Common myeloid progenitor, CD34-positive (primary cell): ENCODE results near the gene IFNGR2.

Experiments used
- CTCF ChIA-PET: fragments of 350-600 bp; sonication (Branson Sonifier 250); formaldehyde crosslinking; loops from one replicate; lab custom pipeline; 2021; ENCODE audit warnings: antibody characterized with exemption; lab: Charles Lee
- POLR2A ChIA-PET: fragments of 350-600 bp; sonication (Branson Sonifier 250); formaldehyde crosslinking; loops from one replicate; lab custom pipeline; 2021; ENCODE audit warnings: antibody characterized with exemption; lab: Charles Lee
- DNase-seq, 3 donors: peaks; one replicate each; pipeline versions ENCODE4 v3.0.0 to v3.0.0-alpha.2; 2013
- H3K27ac ChIP-seq, 2 experiments: 1 replicate in 1 of 2; 2 replicates in 1 of 2; pipeline ENCODE4 v1.7.0; 2013; ENCODE audit warnings: inconsistent platforms in 2 of 2, low read length in 2 of 2, mild to moderate bottlenecking in 2 of 2, low read depth in 1 of 2, moderate library complexity in 1 of 2; ENCODE audit not compliant: severe bottlenecking in 2 of 2, insufficient read depth in 1 of 2, poor library complexity in 1 of 2
- H3K27me3 ChIP-seq, 5 experiments: replicated peaks in 2 of 5; 1 replicate in 3 of 5; 2 replicates in 2 of 5; pipeline versions ENCODE4 v1.6.1 to v1.7.0; 2013; ENCODE audit warnings: low read length in 4 of 5, mild to moderate bottlenecking in 2 of 5, moderate library complexity in 2 of 5, inconsistent platforms in 1 of 5; ENCODE audit not compliant: insufficient read depth in 5 of 5, control insufficient read depth in 4 of 5
- H3K36me3 ChIP-seq, 4 experiments: 1 replicate in 2 of 4; 2 replicates in 2 of 4; pipeline versions ENCODE4 v1.6.1 to v1.7.0; 2013; ENCODE audit warnings: low read length in 3 of 4, control low read depth in 1 of 4, mild to moderate bottlenecking in 1 of 4; ENCODE audit not compliant: control insufficient read depth in 4 of 4, insufficient read depth in 4 of 4
- H3K4me1 ChIP-seq, 4 experiments: 1 replicate in 3 of 4; 2 replicates in 1 of 4; pipeline versions ENCODE4 v1.6.1 to v1.7.1; 2013; ENCODE audit warnings: low read length in 3 of 4, mild to moderate bottlenecking in 3 of 4, control low read depth in 1 of 4, inconsistent platforms in 1 of 4, moderate library complexity in 1 of 4; ENCODE audit not compliant: control insufficient read depth in 4 of 4, insufficient read depth in 4 of 4; ENCODE audit errors: control extremely low read depth in 1 of 4
- H3K4me3 ChIP-seq, 7 experiments: 1 replicate in 4 of 7; 2 replicates in 3 of 7; pipeline versions ENCODE4 v1.5.1 to v1.7.0; 2013; ENCODE audit warnings: mild to moderate bottlenecking in 7 of 7, low read length in 6 of 7, moderate library complexity in 6 of 7, inconsistent platforms in 2 of 7, low read depth in 2 of 7, control low read depth in 1 of 7; ENCODE audit not compliant: insufficient read depth in 4 of 7, control insufficient read depth in 1 of 7; ENCODE audit errors: extremely low read depth in 1 of 7
- H3K9me3 ChIP-seq, 5 experiments: 1 replicate in 4 of 5; 2 replicates in 1 of 5; pipeline versions ENCODE4 v1.6.1 to v1.7.1; 2013; ENCODE audit warnings: low read length in 4 of 5, mild to moderate bottlenecking in 2 of 5, inconsistent platforms in 1 of 5, low read depth in 1 of 5, moderate library complexity in 1 of 5; ENCODE audit not compliant: control insufficient read depth in 4 of 5, insufficient read depth in 2 of 5; ENCODE audit errors: control extremely low read depth in 1 of 5
- WGBS: methylation state at CpG from one replicate; pipeline ENCODE4 v1.1.5; 2013; ENCODE audit not compliant: insufficient coverage; 5-methylcytosine and 5-hydroxymethylcytosine counted together

Gene IFNGR2

GRCh38 chr21:33430858-33431257 lies 27.6 kb downstream of the IFNGR2 start:
- H3K9me3 ChIP-seq = no peaks in the 10 kb centered on the region
- H3K4me1 ChIP-seq = peaks cover 0 to 8% (median 1%) of the 10 kb centered on the region in 4 experiments
- no peak overlapping the region for H3K27ac ChIP-seq
- 100% methylated on average over 2 of the region's 3 CpGs for WGBS
- no peaks in the 10 kb centered on the region for H3K27me3 ChIP-seq
- CTCF ChIA-PET = interaction anchor here (1.5 kb wide), 1 partner anchor 17 kb away, joined by 4 read pairs; no protein-coding TSS in a partner anchor
- no peak for DNase-seq
- POLR2A ChIA-PET = interaction anchor here (0.6 kb wide), 1 partner anchor 34 kb away, joined by 3 read pairs; no protein-coding TSS in a partner anchor
- H3K4me3 ChIP-seq = no peak overlapping the region
- H3K36me3 ChIP-seq = peaks cover 31 to 84% (median 64%) of the 10 kb centered on the region in 4 experiments

- H3K27ac ChIP-seq = no peak overlapping the region
- POLR2A ChIA-PET = interaction anchor here (0.7 kb wide), 1 partner anchor 52 kb away, joined by 3 read pairs; no protein-coding TSS in a partner anchor
- no peak for DNase-seq
Observed at GRCh38 chr21:33432496-33432895, 29.3 kb downstream of the IFNGR2 start.

GRCh38 chr21:33433001-33433400 lies 29.8 kb downstream of the IFNGR2 start:
- no peak overlapping the region for H3K27ac ChIP-seq
- peaks cover 34 to 89% (median 61%) of the 10 kb centered on the region in 4 experiments for H3K36me3 ChIP-seq
- peaks cover 0 to 8% (median 1%) of the 10 kb centered on the region in 4 experiments for H3K4me1 ChIP-seq
- ChIA-PET POLR2A (interaction anchor here (0.7 kb wide), 1 partner anchor 53 kb away, joined by 3 read pairs; no protein-coding TSS in a partner anchor), CTCF (interaction anchor here (0.6 kb wide), 1 partner anchor 46 kb away, joined by 3 read pairs; no protein-coding TSS in a partner anchor)
- DNase-seq = no peak
- no peaks in the 10 kb centered on the region for H3K9me3 ChIP-seq
- H3K4me3 ChIP-seq = no peak overlapping the region
- WGBS = no CpG with 5 or more reads among the region's 8 CpGs
- no peaks in the 10 kb centered on the region for H3K27me3 ChIP-seq

More at GRCh38 chr21:33432496-33432895, 29.3 kb downstream of the IFNGR2 start:
- Histone ChIP-seq H3K36me3 (peaks cover 32 to 87% (median 62%) of the 10 kb centered on the region in 4 experiments), H3K4me3 (no peak overlapping the region), H3K27me3 (no peaks in the 10 kb centered on the region), H3K9me3 (no peaks in the 10 kb centered on the region), H3K4me1 (peaks cover 0 to 8% (median 1%) of the 10 kb centered on the region in 4 experiments)
- WGBS = 97% methylated on average over 6 of the region's 6 CpGs
- CTCF ChIA-PET = interaction anchor here (0.6 to 1.5 kb wide), 3 partner anchors 9 to 46 kb away, joined by 3 to 4 read pairs (median 3); no protein-coding TSS in a partner anchor

GRCh38 chr21:33433425-33434114 lies 30.4 kb downstream of the IFNGR2 start:
- DNase-seq = no peak
- H3K36me3 ChIP-seq = peaks cover 34 to 87% (median 61%) of the 10 kb centered on the region in 4 experiments
- H3K27ac ChIP-seq = no peak overlapping the region
- peaks cover 0 to 8% (median 1%) of the 10 kb centered on the region in 4 experiments for H3K4me1 ChIP-seq
- POLR2A ChIA-PET = interaction anchor here (0.7 kb wide), 1 partner anchor 53 kb away, joined by 3 read pairs; no protein-coding TSS in a partner anchor
- CTCF ChIA-PET = interaction anchor here (0.7 to 1.1 kb wide), 2 partner anchors 13 to 229 kb away, joined by 3 to 4 read pairs; no protein-coding TSS in a partner anchor
- no peaks in the 10 kb centered on the region for H3K9me3 ChIP-seq
- no peak overlapping the region for H3K4me3 ChIP-seq
- H3K27me3 ChIP-seq = no peaks in the 10 kb centered on the region
- WGBS = 79% methylated on average over 6 of the region's 8 CpGs

- POLR2A ChIA-PET = no interaction called here
Observed at GRCh38 chr21:33434770-33435360, 31.7 kb downstream of the IFNGR2 start.

GRCh38 chr21:33437140-33437539 lies 33.9 kb downstream of the IFNGR2 start:
- Histone ChIP-seq H3K36me3 (peaks cover 27 to 63% (median 41%) of the 10 kb centered on the region in 4 experiments), H3K27ac (no peak overlapping the region), H3K9me3 (no peaks in the 10 kb centered on the region), H3K4me3 (no peak overlapping the region), H3K4me1 (peaks cover 0 to 8% (median 1%) of the 10 kb centered on the region in 4 experiments), H3K27me3 (no peaks in the 10 kb centered on the region)
- 93% methylated on average over 3 of the region's 6 CpGs for WGBS
- POLR2A ChIA-PET = no interaction called here
- CTCF ChIA-PET = interaction anchor here (0.6 to 1.9 kb wide), 4 partner anchors 9 to 239 kb away, joined by 3 to 10 read pairs (median 3); no protein-coding TSS in a partner anchor
- DNase-seq = no peak

More at GRCh38 chr21:33434770-33435360, 31.7 kb downstream of the IFNGR2 start:
- no peaks in the 10 kb centered on the region for H3K9me3 ChIP-seq
- CTCF ChIA-PET = interaction anchor here (0.7 to 1.1 kb wide), 2 partner anchors 9 to 12 kb away, joined by 3 to 4 read pairs; no protein-coding TSS in a partner anchor
- H3K36me3 ChIP-seq = peaks cover 32 to 80% (median 53%) of the 10 kb centered on the region in 4 experiments
- no peak overlapping the region for H3K27ac ChIP-seq
- no peak overlapping the region for H3K4me3 ChIP-seq
- peaks cover 0 to 8% (median 1%) of the 10 kb centered on the region in 4 experiments for H3K4me1 ChIP-seq
- DNase-seq = peak in 2 of 3 donors; percentile 33 to 35
- WGBS = 90% methylated on average over 3 of the region's 5 CpGs
- H3K27me3 ChIP-seq = no peaks in the 10 kb centered on the region
